ENCODE data around the gene PDGFB.
A peak's percentile ranks its signal among the peaks of the same experiment; 100 is the strongest.

Gene PDGFB

GRCh38 chr22:39174498-39175352 is 70.1 kb downstream of the PDGFB start:
- Histone ChIP-seq H3K27ac (peak overlapping the region; percentile 68 to 80), H3K4me3 (peak overlapping the region; percentile 49)
- peak; percentile 84 for DNase-seq (ENCODE audit: low spot score)
- no peak for TF ChIP-seq CTCF (IDR thresholded peaks at IDR 0.05)

- DNase-seq (ENCODE audit: low spot score): no peak
- TF ChIP-seq CTCF (IDR thresholded peaks at IDR 0.05): no peak
- H3K27ac ChIP-seq: peak overlapping the region; percentile 68 to 80
- H3K4me3 ChIP-seq: peak overlapping the region; percentile 49
Observed at GRCh38 chr22:39173787-39174497, 70.8 kb downstream of the PDGFB start.

Measured in coronary artery (tissue), 2 donors.